HepG2 (cell line): ENCODE data around the gene BHMT.

Experiments
- RFX1 ChIP-seq: fragments of 450-650 bp; IDR thresholded peaks from 2 replicates; pipeline ENCODE4 v1.6.1; 2017
- TCF12 ChIP-seq, 2 experiments: fragments of 450-650 bp in 1 of 2; sonication (generic) in 1 of 2; formaldehyde crosslinking in 1 of 2; IDR thresholded peaks; 2 replicates each; pipeline versions ENCODE4 v1.6.1 to v1.8.0; 2017 to 2022; ENCODE audit warnings: antibody characterized with exemption in 1 of 2, mild to moderate bottlenecking in 1 of 2, missing genetic modification reagents in 1 of 2, moderate library complexity in 1 of 2

- TF ChIP-seq TCF12 (IDR thresholded peaks at IDR 0.05) (no peak), TCF12 (CRISPR knock-in tag; IDR thresholded peaks at IDR 0.05) (no peak), RFX1 (no peak)
Measured at GRCh38 chr5:79172269-79172668, 60.7 kb downstream of the BHMT start.
